ENCODE measurements around the gene DHFR2. TPM values are rescaled to one million over a fixed set of nuclear protein-coding genes. Genes with fewer than 3 reads are reported as not detected.
"Not testable (repeated sequence)": the region's sequence is repeated elsewhere in the genome, so short reads cannot be mapped to it uniquely, and the experiment has no call there.

DHFR2 gene
- total RNA-seq, 4 donors from 2014 or later, result 1.2 to 2.1 (median 1.4) TPM

GRCh38 chr3:94063496-94064119 is 892 bp upstream of the DHFR2 start:
- intact Hi-C loops (cut with DNase I; ENCODE audit: low total_unique reads) (loop anchor here (5.0 kb wide), 1 partner anchor 81 kb away; the partner anchor contains the start of gene ARL13B), in situ Hi-C loops (cut with MboI; ENCODE audit: low sequenced_read_pairs in 4 of 4) (loop anchor here in 2 of 4 donors (10.0 kb wide), 1 partner anchor 59 kb away; no protein-coding TSS in a partner anchor)
- Histone ChIP-seq H3K27ac (peak overlapping the region; percentile 75 to 88 (median 86)), H3K4me1 (peaks cover 8 to 11% of the 10 kb centered on the region in 2 donors), H3K4me3 (peak overlapping the region; percentile 68 to 92 (median 80)), H3K9me3 (no peaks in the 10 kb centered on the region), H3K36me3 (no peaks in the 10 kb centered on the region), H3K27me3 (no peaks in the 10 kb centered on the region)
- DNase-seq, result no peak
- TF ChIP-seq POLR2A (IDR thresholded peaks at IDR 0.05), result no peak
- TF ChIP-seq, protein P1, sequence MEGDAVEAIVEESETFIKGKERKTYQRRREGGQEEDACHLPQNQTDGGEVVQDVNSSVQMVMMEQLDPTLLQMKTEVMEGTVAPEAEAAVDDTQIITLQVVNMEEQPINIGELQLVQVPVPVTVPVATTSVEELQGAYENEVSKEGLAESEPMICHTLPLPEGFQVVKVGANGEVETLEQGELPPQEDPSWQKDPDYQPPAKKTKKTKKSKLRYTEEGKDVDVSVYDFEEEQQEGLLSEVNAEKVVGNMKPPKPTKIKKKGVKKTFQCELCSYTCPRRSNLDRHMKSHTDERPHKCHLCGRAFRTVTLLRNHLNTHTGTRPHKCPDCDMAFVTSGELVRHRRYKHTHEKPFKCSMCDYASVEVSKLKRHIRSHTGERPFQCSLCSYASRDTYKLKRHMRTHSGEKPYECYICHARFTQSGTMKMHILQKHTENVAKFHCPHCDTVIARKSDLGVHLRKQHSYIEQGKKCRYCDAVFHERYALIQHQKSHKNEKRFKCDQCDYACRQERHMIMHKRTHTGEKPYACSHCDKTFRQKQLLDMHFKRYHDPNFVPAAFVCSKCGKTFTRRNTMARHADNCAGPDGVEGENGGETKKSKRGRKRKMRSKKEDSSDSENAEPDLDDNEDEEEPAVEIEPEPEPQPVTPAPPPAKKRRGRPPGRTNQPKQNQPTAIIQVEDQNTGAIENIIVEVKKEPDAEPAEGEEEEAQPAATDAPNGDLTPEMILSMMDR (IDR thresholded peaks at IDR 0.05 in 4 of 5, conservative IDR thresholded peaks at IDR 0.05 in 1 of 5), result no peak
- ATAC-seq, result no peak

DNA sequence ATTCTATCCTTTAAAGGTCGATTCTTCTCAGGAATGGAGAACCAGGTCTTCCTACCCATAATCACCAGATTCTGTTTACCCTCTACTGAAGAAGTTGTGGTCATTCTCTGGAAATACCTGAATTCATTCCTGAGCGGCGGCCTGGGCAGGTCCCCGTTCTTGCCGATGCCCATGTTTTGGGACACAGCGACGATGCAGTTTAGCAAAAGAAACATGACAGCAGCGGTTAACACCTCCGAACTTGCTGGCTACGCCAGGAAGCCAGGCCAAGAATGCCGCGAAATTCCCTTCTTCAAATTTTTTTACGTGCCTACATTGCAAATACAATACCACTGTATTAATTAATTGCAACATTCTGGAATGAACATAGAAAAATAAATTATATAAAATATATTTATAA is 1.4 kb downstream of the DHFR2 start:
- intact Hi-C loops (cut with DNase I; ENCODE audit: low total_unique reads) (loop anchor here (5.0 kb wide), 1 partner anchor 79 kb away; the partner anchor contains the start of gene ARL13B), in situ Hi-C loops (cut with MboI; ENCODE audit: low sequenced_read_pairs in 4 of 4) (loop anchor here in 2 of 4 donors (10.0 kb wide), 1 partner anchor 56 kb away; no protein-coding TSS in a partner anchor)
- Histone ChIP-seq H3K27me3 (no peaks in the 10 kb centered on the region), H3K9me3 (no peaks in the 10 kb centered on the region), H3K4me3 (no peak overlapping the region), H3K36me3 (no peaks in the 10 kb centered on the region), H3K27ac (no peak overlapping the region), H3K4me1 (peaks cover 8 to 11% of the 10 kb centered on the region in 2 donors)
- ATAC-seq (no peak), DNase-seq (no peak)
- TF ChIP-seq POLR2A (IDR thresholded peaks at IDR 0.05), result no peak
- TF ChIP-seq, protein P1 (IDR thresholded peaks at IDR 0.05 in 4 of 5, conservative IDR thresholded peaks at IDR 0.05 in 1 of 5), result no peak

GRCh38 chr3:94050546-94050945 is 12.2 kb downstream of the DHFR2 start:
- Histone ChIP-seq H3K36me3 (no peaks in the 10 kb centered on the region), H3K27me3 (no peaks in the 10 kb centered on the region), H3K27ac (no peak overlapping the region), H3K4me3 (no peak overlapping the region), H3K4me1 (no peaks in the 10 kb centered on the region), H3K9me3 (no peaks in the 10 kb centered on the region)
- ATAC-seq (no peak), DNase-seq (no peak)
- in situ Hi-C loops (cut with MboI; ENCODE audit: low sequenced_read_pairs in 4 of 4) (no loop called here), intact Hi-C loops (cut with DNase I; ENCODE audit: low total_unique reads) (no loop called here)
- TF ChIP-seq POLR2A (IDR thresholded peaks at IDR 0.05), result no peak

DNA sequence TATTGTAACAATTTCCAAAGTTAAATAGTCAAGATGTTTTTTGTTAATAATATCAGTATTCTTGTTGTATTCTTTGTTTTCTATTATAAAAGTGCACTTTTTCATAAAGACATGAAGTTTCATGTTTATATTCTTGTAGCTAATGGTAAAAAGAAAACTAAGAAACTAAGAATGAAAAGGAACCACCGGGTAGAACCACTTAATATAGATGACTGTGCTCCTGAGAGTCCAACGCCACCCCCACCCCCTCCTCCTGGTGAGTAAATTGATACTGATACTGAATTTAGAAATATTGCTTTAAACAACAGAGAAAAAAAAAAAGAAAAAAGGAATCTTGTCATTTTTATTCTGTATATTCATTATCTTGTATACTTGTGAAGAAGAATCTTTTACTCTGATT is 13.4 kb downstream of the DHFR2 start:
- no peak for DNase-seq
- no peaks in the 10 kb centered on the region for H3K4me1 ChIP-seq
- in situ Hi-C loops (cut with MboI; ENCODE audit: low sequenced_read_pairs in 4 of 4), result no loop called here
- TF ChIP-seq, protein P1 (IDR thresholded peaks at IDR 0.05 in 4 of 5, conservative IDR thresholded peaks at IDR 0.05 in 1 of 5), result no peak
- no peak for TF ChIP-seq POLR2A (IDR thresholded peaks at IDR 0.05)
- no peak for ATAC-seq
- H3K9me3 ChIP-seq, result no peaks in the 10 kb centered on the region
- no peak overlapping the region for H3K4me3 ChIP-seq
- peaks cover 0 to 3% of the 10 kb centered on the region in 2 donors for H3K36me3 ChIP-seq
- no peak overlapping the region for H3K27ac ChIP-seq
- no peaks in the 10 kb centered on the region for H3K27me3 ChIP-seq
- intact Hi-C loops (cut with DNase I; ENCODE audit: low total_unique reads), result no loop called here

- intact Hi-C loops (cut with DNase I; ENCODE audit: low total_unique reads) (no loop called here), in situ Hi-C loops (cut with MboI; ENCODE audit: low sequenced_read_pairs in 4 of 4) (no loop called here)
- no peak for TF ChIP-seq POLR2A (IDR thresholded peaks at IDR 0.05)
Observed at GRCh38 chr3:94046533-94046932, 16.2 kb downstream of the DHFR2 start.

DNA sequence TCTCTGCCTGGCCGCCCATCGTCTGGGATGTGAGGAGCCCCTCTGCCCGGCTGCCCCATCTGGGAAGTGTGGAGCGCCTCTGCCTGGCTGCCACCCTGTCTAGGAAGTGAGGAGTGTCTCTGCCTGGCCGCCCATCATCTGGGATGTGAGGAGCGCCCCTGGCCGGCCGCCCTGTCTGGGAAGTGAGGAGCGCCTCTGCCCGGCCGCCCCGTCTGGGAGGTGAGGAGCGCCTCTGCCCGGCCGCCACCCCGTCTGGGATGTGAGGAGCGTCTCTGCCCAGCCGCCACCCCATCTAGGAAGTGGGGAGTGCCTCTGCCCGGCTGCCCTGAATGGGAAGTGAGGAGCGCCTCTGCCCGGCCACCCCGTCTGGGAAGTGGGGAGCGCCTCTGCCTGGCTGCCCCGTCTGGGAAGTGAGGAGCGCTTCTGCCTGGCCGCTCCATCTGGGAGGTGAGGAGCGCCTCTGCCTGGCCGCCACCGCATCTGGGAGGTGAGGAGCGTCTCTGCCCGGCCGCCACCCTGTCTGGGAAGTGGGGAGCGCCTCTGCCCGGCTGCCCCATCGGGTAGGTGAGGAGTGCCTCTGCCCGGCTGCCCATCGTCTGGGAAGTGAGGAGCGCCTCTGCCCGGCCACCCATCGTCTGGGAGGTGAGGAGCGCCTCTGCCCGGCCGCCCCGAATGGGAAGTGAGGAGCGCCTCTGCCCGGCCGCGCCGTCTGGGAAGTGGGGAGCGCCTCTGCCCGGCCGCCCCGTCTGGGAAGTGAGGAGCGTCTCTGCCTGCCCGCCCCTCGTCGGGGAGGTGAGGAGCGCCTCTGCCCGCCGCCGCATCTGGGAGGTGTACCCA is 18.4 kb downstream of the DHFR2 start:
- ATAC-seq; H3K36me3 ChIP-seq; H3K27ac ChIP-seq; DNase-seq; intact Hi-C loops (cut with DNase I; ENCODE audit: low total_unique reads); in situ Hi-C loops (cut with MboI; ENCODE audit: low sequenced_read_pairs in 4 of 4); H3K9me3 ChIP-seq; H3K4me1 ChIP-seq; H3K27me3 ChIP-seq; H3K4me3 ChIP-seq: not testable (repeated sequence)

More at GRCh38 chr3:94046533-94046932, 16.2 kb downstream of the DHFR2 start:
- Histone ChIP-seq H3K9me3 (no peaks in the 10 kb centered on the region), H3K27ac (no peak overlapping the region), H3K27me3 (no peaks in the 10 kb centered on the region), H3K36me3 (peaks cover 0 to 8% of the 10 kb centered on the region in 2 donors), H3K4me3 (no peak overlapping the region), H3K4me1 (no peaks in the 10 kb centered on the region)
- ATAC-seq (no peak), DNase-seq (no peak)

All from gastrocnemius medialis (tissue), 4 donors.